CD14-positive monocyte (primary cell): ENCODE data around the gene TENM3. TPM values are rescaled to one million over a fixed set of nuclear protein-coding genes. Genes with fewer than 3 reads are reported as not detected.

Source experiments
- DNase-seq, 3 donors: peaks; one replicate each; pipeline ENCODE4 v3.0.0-alpha.2; 2011 to 2022
- H2AFZ ChIP-seq: 2 replicates; pipeline ENCODE4 v1.6.0; 2012; ENCODE audit warnings: mild to moderate bottlenecking, low read depth, low read length, inconsistent platforms; ENCODE audit not compliant: insufficient read depth, poor library complexity, severe bottlenecking
- H3K27ac ChIP-seq, 2 donors: 1 replicate in 1 of 2; 2 replicates in 1 of 2; pipeline ENCODE4 v1.5.1; 2012 to 2013; ENCODE audit warnings: low read length in 2 of 2, control low read depth in 1 of 2, inconsistent platforms in 1 of 2, low read depth in 1 of 2, mild to moderate bottlenecking in 1 of 2
- H3K27me3 ChIP-seq, 2 donors: one replicate each; pipeline versions ENCODE4 v1.6.0 to v1.6.1; 2011 to 2013; ENCODE audit warnings: low read length in 2 of 2; ENCODE audit not compliant: control insufficient read depth in 2 of 2, insufficient read depth in 2 of 2
- H3K36me3 ChIP-seq, 2 donors: replicated peaks in 1 of 2; 1 replicate in 1 of 2; 2 replicates in 1 of 2; pipeline versions ENCODE4 v1.5.1 to v1.6.1; 2012 to 2013; ENCODE audit warnings: low read length in 2 of 2, control low read depth in 1 of 2, inconsistent platforms in 1 of 2, mild to moderate bottlenecking in 1 of 2; ENCODE audit not compliant: insufficient read depth in 2 of 2, control insufficient read depth in 1 of 2
- H3K4me1 ChIP-seq, 2 donors: 1 replicate in 1 of 2; 2 replicates in 1 of 2; pipeline versions ENCODE4 v1.5.1 to v1.6.1; 2012 to 2013; ENCODE audit warnings: low read length in 2 of 2, control low read depth in 1 of 2, inconsistent platforms in 1 of 2, mild to moderate bottlenecking in 1 of 2, moderate library complexity in 1 of 2; ENCODE audit not compliant: insufficient read depth in 2 of 2, control insufficient read depth in 1 of 2
- H3K4me2 ChIP-seq: replicated peaks from 2 replicates; pipeline ENCODE3; 2012; ENCODE audit warnings: low read length, moderate library complexity, mild to moderate bottlenecking; ENCODE audit not compliant: poor library complexity, severe bottlenecking; ENCODE audit errors: extremely low read depth
- H3K4me3 ChIP-seq, 3 experiments: fragments of 200-600 bp in 1 of 3; sonication (generic) in 1 of 3; replicated peaks in 1 of 3; 1 replicate in 2 of 3; 2 replicates in 1 of 3; pipeline ENCODE4 v1.5.1; 2011 to 2013; ENCODE audit warnings: low read length in 3 of 3, mild to moderate bottlenecking in 3 of 3, control low read depth in 2 of 3, low read depth in 2 of 3, inconsistent platforms in 1 of 3, moderate library complexity in 1 of 3
- H3K79me2 ChIP-seq: 2 replicates; pipeline ENCODE4 v1.6.0; 2012; ENCODE audit warnings: mild to moderate bottlenecking, control low read depth, inconsistent platforms, low read length, moderate library complexity; ENCODE audit not compliant: insufficient read depth
- H3K9ac ChIP-seq: 2 replicates; pipeline ENCODE4 v1.6.0; 2017; ENCODE audit warnings: low read length, mild to moderate bottlenecking; ENCODE audit not compliant: insufficient read depth, poor library complexity, severe bottlenecking
- H3K9me3 ChIP-seq, 2 donors: replicated peaks in 1 of 2; 1 replicate in 1 of 2; 2 replicates in 1 of 2; pipeline versions ENCODE4 v1.5.1 to v1.6.1; 2012 to 2013; ENCODE audit warnings: low read length in 2 of 2, control low read depth in 1 of 2; ENCODE audit not compliant: control insufficient read depth in 1 of 2, insufficient read depth in 1 of 2
- H4K20me1 ChIP-seq: 2 replicates; pipeline ENCODE4 v1.6.0; 2012; ENCODE audit warnings: mild to moderate bottlenecking, low read length, control low read depth, moderate library complexity; ENCODE audit not compliant: insufficient read depth
- H3K27ac Mint-ChIP-seq, 7 donors: one replicate each; pipeline ENCODE4 v1.8.0; 2020; ENCODE audit warnings: mild to moderate bottlenecking in 7 of 7, mixed read lengths in 7 of 7, moderate library complexity in 6 of 7, inconsistent platforms in 2 of 7
- H3K27me3 Mint-ChIP-seq, 3 donors: one replicate each; pipeline ENCODE4 v1.8.0; 2021 to 2022; ENCODE audit warnings: low read depth in 3 of 3, mild to moderate bottlenecking in 3 of 3, mixed read lengths in 3 of 3, moderate library complexity in 3 of 3, inconsistent platforms in 1 of 3
- H3K36me3 Mint-ChIP-seq, 2 donors: one replicate each; pipeline ENCODE4 v1.8.0; 2020; ENCODE audit warnings: mixed read lengths in 2 of 2, inconsistent platforms in 1 of 2, mild to moderate bottlenecking in 1 of 2
- H3K4me1 Mint-ChIP-seq: one replicate; pipeline ENCODE4 v1.8.0; 2020; ENCODE audit warnings: mild to moderate bottlenecking, mixed read lengths
- H3K4me3 Mint-ChIP-seq, 2 donors: one replicate each; pipeline ENCODE4 v1.8.0; 2020; ENCODE audit warnings: mild to moderate bottlenecking in 2 of 2, mixed read lengths in 2 of 2, moderate library complexity in 1 of 2
- H3K9me3 Mint-ChIP-seq, 7 donors: one replicate each; pipeline ENCODE4 v1.8.0; 2020 to 2022; ENCODE audit warnings: mixed read lengths in 7 of 7, mild to moderate bottlenecking in 6 of 7, moderate library complexity in 6 of 7, inconsistent platforms in 2 of 7
- CTCF ChIP-seq: fragments of 200-600 bp; IDR thresholded peaks from one replicate; pipeline ENCODE4 v1.8.0; 2022; ENCODE audit warnings: antibody characterized with exemption, mild to moderate bottlenecking
- WGBS: methylation state at CpG from one replicate; pipeline ENCODE4 v1.1.5; 2013; ENCODE audit warnings: missing lambda C conversion rate; ENCODE audit not compliant: insufficient coverage; 5-methylcytosine and 5-hydroxymethylcytosine counted together
- intact Hi-C, 2 donors: fragments of 100-400 bp; cut with micrococcal nuclease; formaldehyde crosslinking; loops; one replicate each; pipeline versions ENCODE4 v1.15.0 to v1.15.1; 2023
- polyA plus RNA-seq, 3 donors: library from polyadenylated mRNA; depleted of rRNA in 1 of 3; unstranded in 2 of 3; stranded (reverse) in 1 of 3; fragments of 300-500 nt in 2 of 3; fragments of >200 nt in 1 of 3; fragmentation: Illumina TruSeq in 2 of 3; gene quantifications; 1 replicate in 2 of 3; 2 replicates in 1 of 3; pipeline ENCODE4 v1.2.3, GENCODE V29; 2012 to 2021

TENM3 gene
- polyA plus RNA-seq, 3 donors: not detected

GRCh38 chr4:182569561-182569960 lies 326.4 kb downstream of the TENM3 start:
- Histone ChIP-seq H4K20me1 (no peaks in the 10 kb centered on the region), H3K4me2 (no peak overlapping the region), H3K9me3 (no peaks in the 10 kb centered on the region), H3K27me3 (no peaks in the 10 kb centered on the region), H3K4me1 (no peaks in the 10 kb centered on the region), H3K79me2 (no peaks in the 10 kb centered on the region), H3K4me3 (no peak overlapping the region), H3K9ac (no peak overlapping the region), H3K27ac (no peak overlapping the region), H3K36me3 (no peaks in the 10 kb centered on the region), H2AFZ (no peak overlapping the region)
- no peak for DNase-seq
- Mint-ChIP-seq H3K4me3 (no peak overlapping the region), H3K4me1 (no peaks in the 10 kb centered on the region), H3K9me3 (peaks cover 0 to 4% (median 1%) of the 10 kb centered on the region in 7 donors), H3K27me3 (peaks cover 0 to 4% (median 0%) of the 10 kb centered on the region in 3 donors), H3K36me3 (no peaks in the 10 kb centered on the region), H3K27ac (no peak overlapping the region)
- WGBS: 98% methylated on average over 4 of the region's 4 CpGs
- TF ChIP-seq CTCF: no peak
- intact Hi-C loops: no loop called here

- Histone ChIP-seq H3K4me3 (no peak overlapping the region), H3K27me3 (no peaks in the 10 kb centered on the region), H3K9me3 (no peaks in the 10 kb centered on the region), H3K9ac (no peak overlapping the region), H3K27ac (no peak overlapping the region), H3K79me2 (no peaks in the 10 kb centered on the region), H3K4me2 (no peak overlapping the region), H4K20me1 (no peaks in the 10 kb centered on the region), H3K4me1 (no peaks in the 10 kb centered on the region), H3K36me3 (no peaks in the 10 kb centered on the region), H2AFZ (no peak overlapping the region)
- H3K9me3 Mint-ChIP-seq: peaks cover 0 to 4% (median 0%) of the 10 kb centered on the region in 7 donors
- intact Hi-C loops: no loop called here
- no peak for TF ChIP-seq CTCF
- H3K4me3 Mint-ChIP-seq: no peak overlapping the region
- DNase-seq: no peak
- peaks cover 0 to 4% (median 0%) of the 10 kb centered on the region in 3 donors for H3K27me3 Mint-ChIP-seq
- no peaks in the 10 kb centered on the region for H3K36me3 Mint-ChIP-seq
- H3K27ac Mint-ChIP-seq: no peak overlapping the region
- H3K4me1 Mint-ChIP-seq: no peaks in the 10 kb centered on the region
- WGBS: 50% methylated on average over 1 of the region's 5 CpGs
Measured at GRCh38 chr4:182574706-182575105, 331.5 kb downstream of the TENM3 start.
